Peyer's patch (tissue), 4 donors: ENCODE results near the gene PLIN5.

ENCODE experiments used
- POLR2A ChIP-seq, 2 donors: fragments of 450-650 bp; IDR thresholded peaks; one replicate each; pipeline ENCODE4 v1.5.1; 2017; ENCODE audit warnings: antibody characterized with exemption in 2 of 2, mild to moderate bottlenecking in 2 of 2, moderate library complexity in 2 of 2
- TF ChIP-seq, protein P1 (sequence below), 6 experiments: fragments of 450-650 bp in 4 of 6; fragments of 200-600 bp in 2 of 6; sonication (generic) in 1 of 6; IDR thresholded peaks; one replicate each; pipeline ENCODE4 v1.5.1; 2017 to 2019; ENCODE audit warnings: antibody characterized with exemption in 6 of 6, mild to moderate bottlenecking in 3 of 6, moderate library complexity in 1 of 6

DNA sequence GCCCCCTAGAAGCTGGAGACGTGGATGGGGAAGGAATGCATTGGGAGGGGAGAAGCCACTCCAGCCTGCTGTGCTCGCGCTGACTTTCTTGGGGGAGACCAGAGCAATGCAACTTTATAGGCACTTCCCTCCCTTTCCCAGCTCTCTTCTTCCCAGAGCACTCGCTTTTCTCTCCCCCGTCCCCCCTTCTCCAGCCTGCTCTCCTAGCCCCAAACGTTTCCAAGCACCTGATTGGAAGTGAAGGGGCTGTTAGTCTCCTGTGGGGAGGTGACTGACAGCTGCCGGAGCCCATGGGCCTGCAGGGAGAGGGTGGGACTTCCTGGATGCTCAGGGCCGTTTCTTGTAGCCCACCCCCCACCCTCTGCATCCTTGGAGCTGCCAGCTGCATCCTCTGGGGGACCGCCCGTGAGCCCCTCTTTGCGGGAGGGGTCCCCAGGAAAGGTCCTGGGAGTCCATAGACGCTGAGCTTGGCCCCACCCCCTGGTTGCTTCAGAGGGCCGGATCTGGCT, 60.5 kb downstream of the PLIN5 start:
- TF ChIP-seq, protein P1, sequence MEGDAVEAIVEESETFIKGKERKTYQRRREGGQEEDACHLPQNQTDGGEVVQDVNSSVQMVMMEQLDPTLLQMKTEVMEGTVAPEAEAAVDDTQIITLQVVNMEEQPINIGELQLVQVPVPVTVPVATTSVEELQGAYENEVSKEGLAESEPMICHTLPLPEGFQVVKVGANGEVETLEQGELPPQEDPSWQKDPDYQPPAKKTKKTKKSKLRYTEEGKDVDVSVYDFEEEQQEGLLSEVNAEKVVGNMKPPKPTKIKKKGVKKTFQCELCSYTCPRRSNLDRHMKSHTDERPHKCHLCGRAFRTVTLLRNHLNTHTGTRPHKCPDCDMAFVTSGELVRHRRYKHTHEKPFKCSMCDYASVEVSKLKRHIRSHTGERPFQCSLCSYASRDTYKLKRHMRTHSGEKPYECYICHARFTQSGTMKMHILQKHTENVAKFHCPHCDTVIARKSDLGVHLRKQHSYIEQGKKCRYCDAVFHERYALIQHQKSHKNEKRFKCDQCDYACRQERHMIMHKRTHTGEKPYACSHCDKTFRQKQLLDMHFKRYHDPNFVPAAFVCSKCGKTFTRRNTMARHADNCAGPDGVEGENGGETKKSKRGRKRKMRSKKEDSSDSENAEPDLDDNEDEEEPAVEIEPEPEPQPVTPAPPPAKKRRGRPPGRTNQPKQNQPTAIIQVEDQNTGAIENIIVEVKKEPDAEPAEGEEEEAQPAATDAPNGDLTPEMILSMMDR (IDR thresholded peaks at IDR 0.05) = no peak
- no peak for TF ChIP-seq POLR2A (IDR thresholded peaks at IDR 0.05)
